Hepatocyte (in vitro differentiated cells): Measurements from ENCODE around the gene ATP1A4.

ENCODE experiments used
- CTCF ChIP-seq: fragments of 200-600 bp; sonication (generic); IDR thresholded peaks from 2 replicates; pipeline ENCODE4 v1.5.1; 2016; ENCODE audit warnings: antibody characterized with exemption, mild to moderate bottlenecking; ENCODE audit not compliant: poor library complexity
- EZH2 ChIP-seq: fragments of 200-600 bp; sonication (generic); IDR thresholded peaks from 2 replicates; pipeline ENCODE4 v1.6.1; 2016; ENCODE audit warnings: antibody characterized with exemption, mild to moderate bottlenecking, borderline replicate concordance

GRCh38 chr1:160204526-160205241, 53.3 kb downstream of the ATP1A4 start:
- no peak for TF ChIP-seq EZH2
- TF ChIP-seq CTCF, result no peak
